Measurements from ENCODE around the gene DYDC1.

The DYDC1 gene

GRCh38 chr10:80324891-80325364 lies 31.6 kb downstream of the DYDC1 start:
- DNase-seq (ENCODE audit: low spot score), result no peak
- in situ Hi-C loops (cut with MboI; ENCODE audit: low sequenced_read_pairs, unreplicated experiment), result no loop called here
- no peak for TF ChIP-seq CTCF (IDR thresholded peaks at IDR 0.05; ENCODE audit: borderline replicate concordance, control extremely low read depth, extremely low read depth, insufficient read depth, missing control alignments)

- TF ChIP-seq CTCF (IDR thresholded peaks at IDR 0.05; ENCODE audit: borderline replicate concordance, control extremely low read depth, extremely low read depth, insufficient read depth, missing control alignments), result no peak
- in situ Hi-C loops (cut with MboI; ENCODE audit: low sequenced_read_pairs, unreplicated experiment), result no loop called here
- DNase-seq (ENCODE audit: low spot score), result no peak
Observed at GRCh38 chr10:80324086-80324485, 32.5 kb downstream of the DYDC1 start.

- no peak for TF ChIP-seq CTCF (IDR thresholded peaks at IDR 0.05; ENCODE audit: borderline replicate concordance, control extremely low read depth, extremely low read depth, insufficient read depth, missing control alignments)
- in situ Hi-C loops (cut with MboI; ENCODE audit: low sequenced_read_pairs, unreplicated experiment), result no loop called here
- DNase-seq (ENCODE audit: low spot score), result no peak
Observed at GRCh38 chr10:80323311-80323710, 33.2 kb downstream of the DYDC1 start.

DNA sequence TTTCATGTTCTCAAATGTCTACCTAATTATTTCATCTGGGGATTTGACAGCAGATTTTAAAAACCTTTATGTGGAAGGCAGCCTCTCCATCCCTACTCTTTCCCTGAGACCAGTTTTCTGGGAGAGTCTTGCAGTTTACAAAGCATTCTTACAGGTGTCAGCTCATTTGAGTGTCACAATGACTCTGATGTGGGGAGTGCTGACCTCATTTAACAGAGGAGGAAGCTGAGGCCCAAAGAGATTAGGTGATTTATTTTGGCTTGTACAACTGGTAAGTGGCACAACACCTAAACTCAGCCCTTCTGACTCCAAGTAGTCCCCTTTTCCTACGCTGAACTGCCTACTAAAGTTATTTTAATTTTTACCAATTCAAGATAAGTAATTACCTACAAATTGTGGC lies 33.8 kb downstream of the DYDC1 start:
- no peak for TF ChIP-seq CTCF (IDR thresholded peaks at IDR 0.05; ENCODE audit: borderline replicate concordance, control extremely low read depth, extremely low read depth, insufficient read depth, missing control alignments)
- in situ Hi-C loops (cut with MboI; ENCODE audit: low sequenced_read_pairs, unreplicated experiment), result no loop called here
- DNase-seq (ENCODE audit: low spot score), result no peak

DNA sequence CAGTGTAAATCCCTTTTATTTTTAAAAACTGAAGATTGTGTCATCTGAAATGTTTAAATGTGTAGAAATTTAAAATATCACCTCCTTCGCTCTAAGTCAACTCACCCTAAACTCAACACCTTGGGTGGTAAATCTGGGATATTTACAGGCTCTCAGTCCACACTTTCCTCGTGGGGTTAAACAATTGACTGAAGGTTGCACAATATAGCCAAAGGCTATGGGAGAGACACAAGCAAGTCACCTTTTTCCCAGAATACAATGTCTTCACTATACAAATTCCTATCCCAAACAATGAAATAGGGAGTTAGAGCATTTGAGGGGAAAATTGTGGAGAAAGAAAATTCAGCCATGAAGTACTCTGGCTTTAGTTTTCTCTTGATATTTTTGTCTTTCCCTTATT lies 34.4 kb downstream of the DYDC1 start:
- DNase-seq (ENCODE audit: low spot score), result no peak
- TF ChIP-seq CTCF (IDR thresholded peaks at IDR 0.05; ENCODE audit: borderline replicate concordance, control extremely low read depth, extremely low read depth, insufficient read depth, missing control alignments), result no peak

DNA sequence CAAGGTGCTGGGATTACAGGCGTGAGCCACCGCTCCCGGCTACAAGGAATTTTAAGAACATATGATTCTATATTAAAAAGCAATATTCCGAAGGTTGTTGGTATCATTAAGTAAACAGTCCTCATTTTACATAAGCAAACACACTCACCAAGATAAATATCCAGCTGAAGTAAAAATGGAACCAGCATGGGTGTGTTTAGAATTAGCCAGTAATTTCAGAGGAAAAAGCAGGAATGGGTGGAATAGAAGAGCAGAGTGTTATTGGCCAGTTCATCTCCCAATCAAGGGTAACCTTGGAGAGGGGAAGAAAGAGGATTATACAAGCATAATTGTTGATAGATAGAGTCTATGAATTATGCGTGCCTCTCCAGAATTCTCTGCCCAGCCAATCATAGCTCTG lies 35.4 kb downstream of the DYDC1 start:
- TF ChIP-seq CTCF (IDR thresholded peaks at IDR 0.05; ENCODE audit: borderline replicate concordance, control extremely low read depth, extremely low read depth, insufficient read depth, missing control alignments), result no peak
- DNase-seq (ENCODE audit: low spot score), result no peak
- in situ Hi-C loops (cut with MboI; ENCODE audit: low sequenced_read_pairs, unreplicated experiment), result no loop called here

More for the DNA sequence above, 34.4 kb downstream of the DYDC1 start:
- in situ Hi-C loops (cut with MboI; ENCODE audit: low sequenced_read_pairs, unreplicated experiment), result no loop called here

DNA sequence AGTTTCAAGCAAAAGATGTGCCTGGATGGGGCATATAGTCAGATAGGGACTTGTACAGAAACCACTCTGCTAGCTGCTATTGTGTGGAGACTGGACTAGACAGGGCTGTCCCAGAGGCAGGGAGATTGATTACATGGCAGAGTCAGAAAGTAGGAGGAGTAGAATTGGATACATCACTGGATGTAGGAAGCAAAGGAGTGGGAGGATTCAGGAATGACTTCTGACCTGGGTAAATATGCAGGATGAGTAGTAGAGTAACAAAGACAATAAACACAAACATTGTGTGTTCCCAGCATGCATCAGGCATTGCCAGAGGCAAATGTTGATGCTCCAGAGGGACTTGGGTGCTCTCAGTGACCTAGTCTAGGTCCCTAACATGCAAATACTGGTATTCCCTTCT lies 36.2 kb downstream of the DYDC1 start:
- no peak for TF ChIP-seq CTCF (IDR thresholded peaks at IDR 0.05; ENCODE audit: borderline replicate concordance, control extremely low read depth, extremely low read depth, insufficient read depth, missing control alignments)
- DNase-seq (ENCODE audit: low spot score), result no peak
- in situ Hi-C loops (cut with MboI; ENCODE audit: low sequenced_read_pairs, unreplicated experiment), result no loop called here
